ENCODE results near the gene TBCCD1.

TBCCD1 gene

GRCh38 chr3:186516646-186517045 lies 50.5 kb downstream of the TBCCD1 start:
- Histone ChIP-seq H3K23ac (ENCODE audit: low read length in 2 of 2) (no peak overlapping the region), H2BK5ac (ENCODE audit: low read depth, low read length, poor library complexity, severe bottlenecking) (no peak overlapping the region), H3K79me1 (replicated peaks; ENCODE audit: low read length, poor library complexity, severe bottlenecking) (no peaks in the 10 kb centered on the region), H3K4ac (ENCODE audit: low read depth in 1 of 2, low read length in 2 of 2) (no peak overlapping the region), H3K9me3 (ENCODE audit: control insufficient read depth, low read length) (peaks cover 9% of the 10 kb centered on the region), H2AK5ac (ENCODE audit: low read length, severe bottlenecking) (no peak overlapping the region), H2BK120ac (ENCODE audit: low read depth, low read length) (no peak overlapping the region), H4K91ac (ENCODE audit: low read length) (no peak overlapping the region), H3K27me3 (ENCODE audit: control insufficient read depth in 1 of 2, insufficient read depth in 1 of 2, low read length in 2 of 2) (peaks cover 57 to 86% of the 10 kb centered on the region in 2 experiments), H2AFZ (ENCODE audit: low read depth, low read length) (no peak overlapping the region), H3K4me3 (ENCODE audit: insufficient read depth in 1 of 2, low read depth in 1 of 2, low read length in 2 of 2) (no peak overlapping the region), H3K4me1 (ENCODE audit: control insufficient read depth, insufficient read depth, low read depth, low read length) (no peaks in the 10 kb centered on the region), H3K14ac (ENCODE audit: low read length in 2 of 2) (no peak overlapping the region), H2BK15ac (ENCODE audit: low read depth, poor library complexity, severe bottlenecking) (no peak overlapping the region), H3K9ac (ENCODE audit: low read length) (no peak overlapping the region), H3K18ac (ENCODE audit: low read depth in 1 of 2, low read length in 2 of 2) (no peak overlapping the region), H3K36me3 (ENCODE audit: control insufficient read depth in 1 of 2, insufficient read depth in 2 of 2, low read depth in 1 of 2, low read length in 2 of 2) (no peaks in the 10 kb centered on the region), H3K27ac (ENCODE audit: low read length, poor library complexity, severe bottlenecking) (no peak overlapping the region), H3K4me2 (ENCODE audit: low read length, poor library complexity, severe bottlenecking) (no peak overlapping the region), H2BK12ac (ENCODE audit: low read length in 2 of 2) (no peak overlapping the region), H4K8ac (ENCODE audit: low read length) (no peak overlapping the region)
- 95% methylated on average over 2 of the region's 2 CpGs for WGBS
- DNase-seq, result no peak

DNA sequence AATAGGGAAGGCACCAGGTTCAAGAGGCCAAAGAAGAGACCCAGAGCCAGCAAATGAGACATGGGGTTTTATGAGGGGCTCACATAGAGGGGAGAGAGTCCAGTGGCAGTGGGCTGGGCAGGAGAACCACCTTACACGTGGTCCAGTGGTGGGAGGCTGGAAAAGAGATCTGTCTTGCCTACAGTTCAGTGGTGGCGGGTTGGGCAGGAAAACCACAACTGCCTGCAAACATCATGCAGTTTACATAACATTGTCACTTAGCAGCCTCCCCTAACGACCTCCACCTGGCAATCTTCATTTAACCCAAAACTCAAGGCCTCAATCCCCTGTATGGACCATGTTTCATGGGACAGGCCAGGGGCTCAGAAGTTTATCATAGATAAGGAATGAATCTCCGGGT lies 52.0 kb downstream of the TBCCD1 start:
- H2AK5ac ChIP-seq (ENCODE audit: low read length, severe bottlenecking), result no peak overlapping the region
- H4K8ac ChIP-seq (ENCODE audit: low read length), result no peak overlapping the region
- no peaks in the 10 kb centered on the region for H3K79me1 ChIP-seq (replicated peaks; ENCODE audit: low read length, poor library complexity, severe bottlenecking)
- H3K36me3 ChIP-seq (ENCODE audit: control insufficient read depth in 1 of 2, insufficient read depth in 2 of 2, low read depth in 1 of 2, low read length in 2 of 2), result no peaks in the 10 kb centered on the region
- H2BK12ac ChIP-seq (ENCODE audit: low read length in 2 of 2), result no peak overlapping the region
- no peak overlapping the region for H3K4ac ChIP-seq (ENCODE audit: low read depth in 1 of 2, low read length in 2 of 2)
- WGBS, result 60% methylated on average over 4 of the region's 4 CpGs
- no peak overlapping the region for H4K91ac ChIP-seq (ENCODE audit: low read length)
- H2BK120ac ChIP-seq (ENCODE audit: low read depth, low read length), result no peak overlapping the region
- no peak overlapping the region for H3K4me3 ChIP-seq (ENCODE audit: insufficient read depth in 1 of 2, low read depth in 1 of 2, low read length in 2 of 2)
- H3K9me3 ChIP-seq (ENCODE audit: control insufficient read depth, low read length), result peaks cover 9% of the 10 kb centered on the region
- H3K9ac ChIP-seq (ENCODE audit: low read length), result no peak overlapping the region
- peaks cover 59 to 87% of the 10 kb centered on the region in 2 experiments for H3K27me3 ChIP-seq (ENCODE audit: control insufficient read depth in 1 of 2, insufficient read depth in 1 of 2, low read length in 2 of 2)
- H3K14ac ChIP-seq (ENCODE audit: low read length in 2 of 2), result no peak overlapping the region
- DNase-seq, result no peak
- no peak overlapping the region for H3K4me2 ChIP-seq (ENCODE audit: low read length, poor library complexity, severe bottlenecking)
- H3K18ac ChIP-seq (ENCODE audit: low read depth in 1 of 2, low read length in 2 of 2), result no peak overlapping the region
- no peak overlapping the region for H3K23ac ChIP-seq (ENCODE audit: low read length in 2 of 2)
- H2AFZ ChIP-seq (ENCODE audit: low read depth, low read length), result no peak overlapping the region
- no peaks in the 10 kb centered on the region for H3K4me1 ChIP-seq (ENCODE audit: control insufficient read depth, insufficient read depth, low read depth, low read length)
- H3K27ac ChIP-seq (ENCODE audit: low read length, poor library complexity, severe bottlenecking), result no peak overlapping the region
- H2BK15ac ChIP-seq (ENCODE audit: low read depth, poor library complexity, severe bottlenecking), result no peak overlapping the region
- no peak overlapping the region for H2BK5ac ChIP-seq (ENCODE audit: low read depth, low read length, poor library complexity, severe bottlenecking)

DNA sequence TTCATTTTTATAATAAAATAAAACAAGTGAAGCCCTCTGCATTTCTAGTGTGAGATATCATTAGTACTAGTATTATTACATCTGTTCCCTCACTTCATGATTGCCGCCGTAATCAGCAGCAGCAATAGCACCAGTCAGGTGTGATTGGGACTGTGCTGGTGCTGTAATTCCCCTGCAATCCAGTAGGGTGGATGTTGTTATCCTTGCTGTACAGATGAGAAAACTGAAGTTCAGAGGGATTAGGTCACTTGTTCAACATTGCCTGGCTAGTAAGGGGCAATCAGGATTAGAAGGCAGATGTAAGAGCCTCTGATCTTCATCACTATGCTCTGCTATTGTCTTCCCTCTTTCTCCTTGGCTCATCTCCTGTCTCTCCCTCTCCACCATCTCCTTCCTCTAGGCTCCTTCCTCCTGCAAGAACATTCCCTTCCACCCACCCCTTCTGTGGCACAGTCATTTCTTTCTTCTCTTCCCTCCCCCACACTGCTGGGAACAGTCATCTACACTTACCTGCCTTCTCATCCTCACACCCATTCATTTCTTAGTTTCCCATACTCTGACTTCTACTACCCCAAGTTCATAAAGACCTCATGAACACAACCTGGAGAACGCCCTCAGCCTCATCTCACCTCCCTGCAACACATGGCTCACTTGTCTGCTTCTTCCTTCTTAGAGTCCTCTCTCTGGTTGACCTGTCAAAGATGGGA lies 52.7 kb downstream of the TBCCD1 start:
- Histone ChIP-seq H2BK5ac (ENCODE audit: low read depth, low read length, poor library complexity, severe bottlenecking) (no peak overlapping the region), H3K9ac (ENCODE audit: low read length) (no peak overlapping the region), H2AFZ (ENCODE audit: low read depth, low read length) (no peak overlapping the region), H3K4me1 (ENCODE audit: control insufficient read depth, insufficient read depth, low read depth, low read length) (no peaks in the 10 kb centered on the region), H2BK12ac (ENCODE audit: low read length in 2 of 2) (no peak overlapping the region), H2AK5ac (ENCODE audit: low read length, severe bottlenecking) (no peak overlapping the region), H3K27me3 (ENCODE audit: control insufficient read depth in 1 of 2, insufficient read depth in 1 of 2, low read length in 2 of 2) (peaks cover 64 to 88% of the 10 kb centered on the region in 2 experiments), H3K4ac (ENCODE audit: low read depth in 1 of 2, low read length in 2 of 2) (no peak overlapping the region), H3K4me2 (ENCODE audit: low read length, poor library complexity, severe bottlenecking) (no peak overlapping the region), H4K8ac (ENCODE audit: low read length) (no peak overlapping the region), H3K23ac (ENCODE audit: low read length in 2 of 2) (no peak overlapping the region), H3K9me3 (ENCODE audit: control insufficient read depth, low read length) (peaks cover 9% of the 10 kb centered on the region), H3K4me3 (ENCODE audit: insufficient read depth in 1 of 2, low read depth in 1 of 2, low read length in 2 of 2) (no peak overlapping the region), H3K18ac (ENCODE audit: low read depth in 1 of 2, low read length in 2 of 2) (no peak overlapping the region), H4K91ac (ENCODE audit: low read length) (no peak overlapping the region), H3K27ac (ENCODE audit: low read length, poor library complexity, severe bottlenecking) (no peak overlapping the region), H2BK120ac (ENCODE audit: low read depth, low read length) (no peak overlapping the region), H3K79me1 (replicated peaks; ENCODE audit: low read length, poor library complexity, severe bottlenecking) (no peaks in the 10 kb centered on the region), H3K14ac (ENCODE audit: low read length in 2 of 2) (no peak overlapping the region), H3K36me3 (ENCODE audit: control insufficient read depth in 1 of 2, insufficient read depth in 2 of 2, low read depth in 1 of 2, low read length in 2 of 2) (no peaks in the 10 kb centered on the region), H2BK15ac (ENCODE audit: low read depth, poor library complexity, severe bottlenecking) (no peak overlapping the region)
- DNase-seq, result peak; percentile 6
- 71% methylated on average over 3 of the region's 3 CpGs for WGBS

DNA sequence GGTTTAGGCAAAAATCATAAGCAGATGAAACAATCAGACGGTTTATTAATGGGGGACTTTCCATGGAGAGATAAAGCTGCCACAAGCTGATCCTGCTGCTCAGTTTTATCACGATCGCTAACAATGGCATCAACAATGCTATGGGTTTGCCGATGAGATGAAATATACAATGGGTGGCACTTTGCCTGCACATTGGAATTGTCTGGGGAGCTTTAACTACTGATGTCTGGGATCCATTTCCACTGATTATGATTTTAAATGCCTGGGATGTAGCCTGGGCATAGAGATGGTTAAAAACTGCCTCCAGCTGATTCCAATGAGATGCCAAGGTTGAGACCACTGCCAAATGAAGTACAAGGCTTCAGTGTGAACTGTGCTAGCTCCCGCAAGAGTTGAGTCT lies 53.8 kb downstream of the TBCCD1 start:
- Histone ChIP-seq H4K8ac (ENCODE audit: low read length) (no peak overlapping the region), H3K9ac (ENCODE audit: low read length) (no peak overlapping the region), H2BK120ac (ENCODE audit: low read depth, low read length) (no peak overlapping the region), H3K27me3 (ENCODE audit: control insufficient read depth in 1 of 2, insufficient read depth in 1 of 2, low read length in 2 of 2) (peaks cover 64 to 84% of the 10 kb centered on the region in 2 experiments), H3K4me1 (ENCODE audit: control insufficient read depth, insufficient read depth, low read depth, low read length) (no peaks in the 10 kb centered on the region), H3K18ac (ENCODE audit: low read depth in 1 of 2, low read length in 2 of 2) (no peak overlapping the region), H3K23ac (ENCODE audit: low read length in 2 of 2) (no peak overlapping the region), H3K14ac (ENCODE audit: low read length in 2 of 2) (no peak overlapping the region), H2AK5ac (ENCODE audit: low read length, severe bottlenecking) (no peak overlapping the region), H3K4me3 (ENCODE audit: insufficient read depth in 1 of 2, low read depth in 1 of 2, low read length in 2 of 2) (no peak overlapping the region), H2BK15ac (ENCODE audit: low read depth, poor library complexity, severe bottlenecking) (no peak overlapping the region), H3K27ac (ENCODE audit: low read length, poor library complexity, severe bottlenecking) (no peak overlapping the region), H2AFZ (ENCODE audit: low read depth, low read length) (no peak overlapping the region), H3K4me2 (ENCODE audit: low read length, poor library complexity, severe bottlenecking) (no peak overlapping the region), H4K91ac (ENCODE audit: low read length) (no peak overlapping the region), H3K79me1 (replicated peaks; ENCODE audit: low read length, poor library complexity, severe bottlenecking) (no peaks in the 10 kb centered on the region), H3K4ac (ENCODE audit: low read depth in 1 of 2, low read length in 2 of 2) (no peak overlapping the region), H3K9me3 (ENCODE audit: control insufficient read depth, low read length) (peaks cover 9% of the 10 kb centered on the region), H3K36me3 (ENCODE audit: control insufficient read depth in 1 of 2, insufficient read depth in 2 of 2, low read depth in 1 of 2, low read length in 2 of 2) (no peaks in the 10 kb centered on the region), H2BK5ac (ENCODE audit: low read depth, low read length, poor library complexity, severe bottlenecking) (no peak overlapping the region), H2BK12ac (ENCODE audit: low read length in 2 of 2) (no peak overlapping the region)
- DNase-seq, result no peak
- WGBS, result 91% methylated on average over 5 of the region's 5 CpGs
